Amniotic epithelial cell (primary cell): Measurements from ENCODE around the gene CCDC112.
"Not testable (repeated sequence)": the region's sequence is repeated elsewhere in the genome, so short reads cannot be mapped to it uniquely, and the experiment has no call there.

Experiments
- DNase-seq: peaks from one replicate; pipeline ENCODE4 v3.0.0-alpha.2; 2010; ENCODE audit warnings: low read depth

Gene CCDC112, protein sequence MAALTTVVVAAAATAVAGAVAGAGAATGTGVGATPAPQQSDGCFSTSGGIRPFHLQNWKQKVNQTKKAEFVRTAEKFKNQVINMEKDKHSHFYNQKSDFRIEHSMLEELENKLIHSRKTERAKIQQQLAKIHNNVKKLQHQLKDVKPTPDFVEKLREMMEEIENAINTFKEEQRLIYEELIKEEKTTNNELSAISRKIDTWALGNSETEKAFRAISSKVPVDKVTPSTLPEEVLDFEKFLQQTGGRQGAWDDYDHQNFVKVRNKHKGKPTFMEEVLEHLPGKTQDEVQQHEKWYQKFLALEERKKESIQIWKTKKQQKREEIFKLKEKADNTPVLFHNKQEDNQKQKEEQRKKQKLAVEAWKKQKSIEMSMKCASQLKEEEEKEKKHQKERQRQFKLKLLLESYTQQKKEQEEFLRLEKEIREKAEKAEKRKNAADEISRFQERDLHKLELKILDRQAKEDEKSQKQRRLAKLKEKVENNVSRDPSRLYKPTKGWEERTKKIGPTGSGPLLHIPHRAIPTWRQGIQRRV

DNA sequence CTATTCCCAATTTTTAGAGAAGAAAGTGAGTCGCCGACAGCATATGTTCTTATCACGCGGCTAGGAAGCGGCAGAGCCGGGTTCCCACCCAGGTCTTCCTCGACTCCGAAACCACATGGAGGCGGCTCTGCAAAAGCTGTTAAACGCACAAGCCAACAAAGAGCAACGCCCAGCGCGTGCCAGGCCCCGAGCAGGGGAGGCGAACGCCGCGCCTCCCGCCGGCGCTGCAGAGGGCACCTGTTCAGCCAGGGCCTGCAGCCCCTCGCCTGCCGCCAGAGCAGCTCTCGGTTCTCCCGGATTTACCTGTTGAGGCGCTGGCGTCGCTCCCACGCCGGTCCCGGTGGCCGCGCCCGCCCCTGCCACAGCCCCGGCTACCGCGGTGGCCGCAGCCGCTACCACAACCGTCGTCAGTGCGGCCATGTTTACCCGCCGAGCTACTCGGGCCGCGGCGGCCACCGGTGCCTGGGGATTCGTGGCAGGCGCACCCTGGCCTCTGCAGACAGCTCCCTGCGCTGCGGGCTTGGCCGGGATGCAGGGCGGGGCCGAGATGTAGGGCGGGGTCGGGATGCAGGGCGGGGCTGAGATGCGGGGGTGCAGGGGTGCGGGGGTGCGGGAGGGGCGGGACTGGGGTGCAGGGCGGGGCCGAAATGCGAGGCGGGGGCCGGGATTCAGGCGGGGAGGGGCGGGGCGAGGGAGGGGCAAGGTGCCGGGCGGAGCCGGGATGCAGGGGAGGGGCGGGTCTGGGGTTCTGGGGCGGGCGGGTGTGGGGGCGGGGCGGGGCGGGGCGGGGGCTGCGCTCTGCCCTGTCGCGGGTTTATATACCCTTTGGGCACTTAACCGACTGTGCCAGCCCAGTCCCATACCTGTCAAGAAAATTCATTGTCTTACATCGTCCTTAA, at the start of gene CCDC112:
CCDC112 (minus strand) TSS at position 531 of the 899 bp plus-strand sequence; CDS start at position 420, 111 bp downstream.
- peak; percentile 72 for DNase-seq

DNA sequence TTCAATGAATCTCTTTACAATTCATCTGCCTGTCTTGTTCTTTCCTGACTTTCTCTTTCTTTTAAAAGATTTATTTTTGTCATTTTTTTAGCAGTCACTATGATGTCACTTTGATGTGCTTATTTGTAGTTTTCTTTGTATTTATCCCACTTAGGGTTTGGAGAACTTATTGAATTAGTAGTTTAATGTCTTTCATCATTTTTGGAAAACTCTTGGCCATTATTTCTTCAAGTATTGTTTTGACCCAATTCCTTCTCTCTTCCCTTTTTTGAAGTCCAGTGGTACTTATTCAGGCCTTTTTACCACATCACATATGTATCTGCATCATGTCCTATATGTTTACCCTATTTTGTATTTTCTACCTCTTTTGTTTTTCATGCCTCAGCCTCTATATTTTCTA, 48.9 kb upstream of the CCDC112 start:
- DNase-seq: no peak

DNA sequence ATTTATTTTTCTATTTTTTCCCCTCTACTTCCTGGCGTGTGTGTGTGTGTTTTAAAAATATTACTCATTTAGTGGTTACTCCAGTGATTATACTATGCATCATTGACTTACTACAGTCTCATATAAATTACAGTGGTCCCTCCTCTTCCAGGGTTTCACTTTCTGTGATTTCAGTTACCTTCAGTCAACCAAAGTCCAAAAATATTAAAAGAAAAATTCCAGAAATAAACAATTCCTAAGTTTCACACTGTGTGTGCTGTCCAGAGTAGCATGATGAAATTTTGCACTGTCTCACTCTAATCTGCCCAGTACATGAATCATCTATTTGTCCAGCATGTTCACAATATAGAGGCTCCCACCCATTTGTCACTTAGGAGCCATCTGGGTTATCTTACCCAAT, 47.4 kb upstream of the CCDC112 start:
- DNase-seq: peak; percentile 85

DNA sequence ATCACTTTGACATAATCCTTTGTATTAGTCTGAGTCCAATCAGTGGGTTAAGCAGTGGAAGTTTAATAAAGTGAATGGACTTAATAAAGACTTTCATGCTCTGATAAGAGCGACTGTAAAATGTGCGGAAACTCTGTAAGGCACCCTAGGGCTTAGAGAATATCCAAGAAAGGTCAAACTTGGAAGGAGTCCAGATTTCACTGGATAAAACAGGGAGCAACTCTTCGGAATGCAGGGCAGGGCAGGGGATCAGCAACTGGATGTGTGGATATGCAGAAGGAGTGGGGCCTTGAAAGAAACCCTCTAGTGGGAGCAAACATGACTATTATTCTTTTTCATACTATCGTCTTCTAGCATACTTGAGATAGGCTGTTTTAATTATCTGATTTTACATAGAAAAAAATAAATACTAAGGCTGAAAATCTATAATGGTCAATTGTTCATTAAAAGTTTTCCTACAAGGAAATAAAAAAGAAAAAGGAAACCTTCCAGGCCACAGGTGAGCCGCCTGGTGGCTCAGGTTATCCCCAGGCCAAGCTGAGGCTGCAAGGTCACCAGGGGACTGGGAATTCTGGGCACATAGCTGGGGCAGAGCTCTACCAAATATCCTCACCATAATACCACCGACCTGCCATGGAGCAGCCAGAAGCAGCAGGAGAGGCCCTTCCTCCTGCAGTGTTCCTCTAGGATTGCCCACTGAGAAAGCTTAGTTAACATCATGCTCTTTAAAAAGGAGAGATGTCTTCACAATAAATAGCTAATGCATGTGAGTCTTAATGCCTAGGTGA, 46.3 kb upstream of the CCDC112 start:
- peak; percentile 51 for DNase-seq

DNA sequence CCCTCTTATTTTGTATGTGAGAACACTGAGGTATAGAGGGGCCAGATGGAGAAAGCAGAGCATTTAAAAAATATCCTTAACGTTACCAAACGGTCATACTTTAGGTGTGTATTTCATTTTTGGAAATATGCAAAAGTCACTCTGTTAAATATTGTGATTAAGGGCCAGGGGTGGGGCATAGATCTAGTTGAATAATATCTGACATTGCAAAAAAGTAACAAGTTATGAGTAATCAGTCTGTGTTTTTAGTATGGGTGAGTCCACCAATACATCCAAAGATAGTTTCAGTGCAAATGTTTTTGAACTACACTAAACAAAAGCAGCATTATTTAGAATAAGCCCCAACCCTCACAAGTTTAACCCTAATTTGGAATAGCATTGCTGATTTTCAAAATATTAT, 45.3 kb upstream of the CCDC112 start:
- no peak for DNase-seq

DNA sequence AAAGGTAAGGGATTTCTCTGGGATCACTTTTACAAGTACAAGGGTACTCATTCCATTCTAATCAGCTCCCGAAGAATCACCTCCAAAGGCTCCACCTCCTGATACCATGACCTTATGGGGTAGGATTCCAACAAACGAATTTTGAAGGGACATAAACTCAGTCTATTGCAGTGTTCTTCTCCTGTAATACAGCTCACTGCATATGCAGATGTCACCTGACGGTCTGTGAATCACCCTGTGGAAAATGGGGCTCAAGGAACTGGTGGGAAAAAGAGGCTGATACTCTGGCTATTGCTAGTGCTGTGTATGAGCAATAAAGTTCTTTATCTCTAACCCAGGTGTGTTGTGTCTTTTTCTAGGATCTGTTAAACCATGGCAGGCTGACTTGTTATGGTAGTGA, 42.4 kb upstream of the CCDC112 start:
- no peak for DNase-seq

DNA sequence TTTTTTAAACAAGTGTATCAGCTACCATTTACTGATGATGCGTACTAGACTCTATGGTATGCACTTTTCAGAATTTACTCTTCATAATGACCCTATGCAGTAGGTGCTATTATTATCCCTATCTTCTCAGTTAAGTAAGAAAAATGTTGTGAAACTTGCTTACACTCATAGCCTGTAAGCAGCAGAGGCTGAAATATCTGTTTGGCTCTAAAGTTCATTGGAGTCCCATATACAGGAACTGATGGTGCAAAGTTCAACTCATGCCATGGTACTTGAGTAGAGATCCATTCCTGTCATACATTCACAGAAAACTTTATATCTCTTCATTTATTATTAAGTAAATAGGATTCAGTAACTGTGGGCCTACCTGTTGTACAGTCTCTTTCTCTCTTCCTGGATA, 41.4 kb upstream of the CCDC112 start:
- no peak for DNase-seq

DNA sequence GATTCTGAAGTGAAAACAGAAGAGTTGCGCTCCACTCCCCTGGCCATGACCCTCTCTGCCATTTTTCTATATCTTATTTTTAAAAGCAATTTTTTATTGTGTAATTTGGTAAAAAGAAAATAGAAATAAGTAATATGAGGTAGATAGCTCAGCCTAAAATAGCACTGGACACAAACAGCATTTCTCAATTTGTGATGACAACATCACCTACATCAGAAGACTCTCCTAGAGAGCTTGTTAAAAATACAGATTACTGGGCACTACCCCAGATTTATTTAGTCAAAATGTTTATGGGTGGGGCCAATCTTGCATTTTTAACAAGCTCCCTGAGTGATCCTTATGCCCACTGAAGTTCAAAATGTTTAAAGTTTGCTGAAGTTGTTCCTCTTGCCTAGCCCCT, 40.5 kb upstream of the CCDC112 start:
- DNase-seq: no peak

DNA sequence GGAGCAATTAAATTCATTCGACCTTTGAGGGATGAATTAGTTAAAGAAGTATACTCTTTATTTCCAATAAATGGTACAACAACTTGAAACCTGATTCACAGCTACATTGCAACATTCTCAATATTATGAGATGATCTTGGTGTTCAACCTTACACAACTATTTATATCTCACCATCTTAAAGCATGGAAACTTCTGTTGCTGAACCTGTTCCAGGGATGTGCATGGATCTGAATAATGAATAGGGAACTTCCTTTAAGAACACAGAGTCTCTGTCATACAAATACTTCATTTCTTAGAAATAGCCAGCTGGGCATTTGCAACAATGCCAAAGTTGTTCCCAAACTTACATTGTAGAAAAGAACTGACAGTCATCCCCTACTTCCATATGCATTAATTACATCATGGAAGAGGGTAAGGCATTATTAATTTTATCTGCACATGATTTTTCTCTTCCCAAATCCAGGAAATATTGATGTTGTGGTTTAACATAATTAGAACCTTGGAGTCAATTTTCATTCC, 39.8 kb upstream of the CCDC112 start:
- no peak for DNase-seq

DNA sequence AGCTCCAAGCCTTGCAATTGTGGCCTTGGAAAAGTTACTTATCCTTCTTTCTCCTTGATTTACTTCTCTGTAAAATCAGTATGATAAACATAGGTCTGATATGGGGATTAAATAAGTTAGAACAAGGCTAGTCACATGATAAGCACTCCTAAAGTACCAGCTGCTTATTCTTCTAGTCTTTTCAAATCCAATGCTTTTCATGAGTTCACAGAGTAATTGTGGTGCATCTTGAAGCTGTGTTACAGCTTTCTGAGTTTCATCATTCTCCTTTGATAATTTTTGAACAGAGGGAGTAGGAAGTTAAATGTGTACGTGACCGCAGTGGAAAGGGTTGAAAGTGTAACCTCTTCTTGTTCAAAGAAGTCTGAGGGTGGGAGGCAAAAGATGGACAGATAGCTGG, 38.8 kb upstream of the CCDC112 start:
- DNase-seq: peak; percentile 77

DNA sequence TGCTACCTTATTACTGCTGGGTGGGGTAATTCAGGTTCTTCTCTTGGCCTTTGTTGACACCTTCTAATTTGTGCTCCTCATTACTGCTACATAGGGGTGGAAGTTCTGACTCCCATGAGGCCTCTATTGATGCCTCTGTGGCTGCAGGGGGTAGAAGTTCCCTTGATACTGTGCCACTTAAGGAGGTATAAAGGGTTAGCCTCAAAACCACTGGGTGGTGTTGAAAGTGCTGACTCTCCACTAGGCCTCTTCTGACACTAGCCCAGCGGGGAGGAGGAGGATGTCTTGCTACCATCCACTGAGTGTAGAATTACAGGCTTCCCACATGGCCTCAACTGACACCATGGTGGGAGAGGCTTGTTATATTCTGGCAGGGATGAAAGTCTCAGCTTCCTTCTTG, 36.7 kb upstream of the CCDC112 start:
- DNase-seq: peak; percentile 40

DNA sequence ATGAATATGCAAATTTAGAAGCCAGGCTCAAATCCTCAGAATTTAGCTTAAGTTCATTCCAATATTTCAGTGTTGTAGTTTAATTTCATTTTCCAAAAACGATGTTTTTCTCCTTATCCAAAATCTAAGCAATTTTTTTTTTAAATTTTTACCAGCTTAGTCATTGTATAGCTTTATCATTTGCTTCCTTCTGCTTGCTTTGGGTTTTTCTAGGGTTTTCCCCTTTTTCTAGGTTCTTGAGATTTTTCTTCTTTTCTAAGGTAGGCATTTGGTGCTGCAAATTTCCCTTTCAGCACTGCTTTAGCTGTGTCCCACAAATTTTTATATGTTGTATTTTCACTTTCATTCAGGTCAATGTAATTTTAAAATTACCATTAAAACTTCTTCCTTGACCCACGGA, 34.4 kb upstream of the CCDC112 start:
- DNase-seq: no peak

DNA sequence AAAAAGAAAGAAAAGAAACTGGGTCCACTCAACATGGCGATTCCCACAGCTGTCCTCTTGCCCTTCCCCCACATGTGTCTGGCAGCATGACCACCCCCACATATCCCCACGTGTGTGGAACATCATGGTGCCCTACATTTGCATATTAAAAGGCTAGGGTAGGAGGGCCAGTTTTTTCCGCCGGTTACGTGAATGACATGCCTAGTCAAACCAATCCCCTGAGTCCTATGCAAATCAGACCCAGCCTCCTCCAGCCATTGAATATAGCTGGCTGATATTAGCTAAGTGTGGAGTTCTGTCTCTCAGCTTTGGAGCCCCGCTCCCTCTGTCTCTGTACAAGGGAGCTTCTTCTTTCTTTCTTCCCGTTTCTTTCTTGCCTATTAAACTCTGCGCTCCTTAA, 33.0 kb upstream of the CCDC112 start:
- no peak for DNase-seq

DNA sequence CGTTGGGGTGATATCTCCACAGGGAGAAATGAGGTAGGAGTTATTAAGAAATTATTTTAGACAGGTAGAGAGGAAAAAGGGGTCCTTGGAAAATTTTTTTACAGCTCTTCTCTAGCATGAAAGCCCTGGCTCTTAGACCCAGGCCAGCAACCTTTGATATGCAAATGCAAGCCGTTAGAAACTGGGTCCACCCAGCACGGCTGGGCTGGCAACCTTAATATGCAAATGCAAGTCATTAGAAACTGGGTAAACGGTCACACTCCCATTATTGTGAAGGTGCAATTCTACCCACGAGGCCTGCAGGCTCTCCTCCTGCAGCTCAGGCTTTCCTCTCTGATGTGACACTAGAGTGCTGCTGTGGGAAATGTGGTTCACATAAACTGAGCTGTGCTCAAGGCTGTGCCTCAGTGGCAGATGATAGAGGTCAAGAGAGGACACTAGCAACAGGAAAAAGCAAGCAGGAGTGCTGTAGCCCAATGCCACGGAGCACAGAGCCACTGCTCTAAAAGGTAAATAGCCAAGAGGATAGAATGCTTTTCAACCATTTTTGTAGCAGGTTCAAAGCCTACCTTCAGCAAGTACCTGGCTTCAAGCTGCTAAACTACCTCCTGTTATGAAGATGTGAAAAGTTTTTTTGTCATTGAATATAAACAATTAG, 32.3 kb upstream of the CCDC112 start:
- not testable (repeated sequence) for DNase-seq

DNA sequence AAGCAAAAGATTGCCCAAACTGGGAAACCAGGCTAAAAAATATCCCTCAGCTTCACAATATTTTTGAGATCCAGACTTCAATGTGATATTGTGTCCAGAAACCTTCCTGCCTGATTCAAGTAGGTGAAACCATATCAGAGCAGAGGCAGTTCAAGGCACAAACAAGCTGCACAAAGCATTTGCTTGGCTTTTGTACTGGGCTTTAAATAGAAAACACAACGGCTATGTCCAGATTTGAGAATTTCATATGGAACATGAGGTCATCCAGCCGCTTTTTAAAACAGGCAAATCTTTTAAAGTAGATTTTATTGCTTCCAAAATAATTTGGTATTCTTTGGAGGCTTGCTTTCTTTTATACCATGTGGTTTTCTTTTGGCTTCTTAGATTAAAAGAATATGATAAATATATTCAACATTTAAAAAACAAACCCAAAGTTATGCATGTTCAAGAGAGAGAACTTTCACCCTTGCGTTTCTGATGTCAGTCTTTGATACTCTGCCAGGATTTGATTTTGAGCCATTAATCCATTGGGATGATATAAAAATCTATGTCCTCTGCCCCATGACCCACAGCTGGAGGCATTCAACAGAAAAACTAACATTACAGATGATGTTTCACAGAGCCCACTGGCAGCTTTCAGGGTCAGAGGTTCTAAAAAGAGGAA, 29.0 kb upstream of the CCDC112 start:
- DNase-seq: no peak

DNA sequence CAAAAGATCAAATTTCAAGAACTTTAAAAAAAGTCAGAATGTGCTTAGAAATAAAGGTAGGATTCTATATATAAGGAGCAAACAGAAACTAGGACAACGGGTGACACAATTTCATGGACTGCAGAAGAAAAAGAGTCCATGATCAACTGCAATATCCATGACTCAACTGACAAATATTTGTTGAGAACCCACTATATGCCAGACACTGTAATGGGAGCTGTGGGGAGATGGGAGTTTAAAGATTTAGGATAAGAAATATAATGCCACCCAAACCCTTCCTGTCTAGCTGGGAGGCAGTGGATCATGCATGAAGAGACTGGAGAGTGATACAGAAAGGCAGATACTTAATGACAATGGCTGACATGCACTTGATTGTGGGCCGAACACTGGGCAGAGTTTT, 27.6 kb upstream of the CCDC112 start:
- peak; percentile 37 for DNase-seq

DNA sequence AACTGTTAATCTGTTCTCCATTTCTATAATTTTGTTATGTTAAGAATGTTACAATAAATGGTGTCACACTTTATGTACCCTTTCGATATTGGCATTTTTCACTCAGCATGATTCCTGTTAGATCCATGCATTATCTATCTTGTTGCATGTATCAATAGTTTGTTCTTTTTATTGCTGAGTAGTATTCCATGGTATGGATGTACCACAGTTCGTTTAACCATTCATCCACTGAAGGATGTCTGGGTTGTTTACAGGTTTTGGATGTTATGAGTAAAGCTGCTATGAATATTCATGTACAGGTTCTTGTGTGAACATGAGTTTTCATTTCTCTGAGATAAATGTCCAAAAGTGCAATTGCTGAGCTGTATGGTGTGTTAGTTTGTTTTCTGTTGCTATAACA, 26.3 kb upstream of the CCDC112 start:
- no peak for DNase-seq

DNA sequence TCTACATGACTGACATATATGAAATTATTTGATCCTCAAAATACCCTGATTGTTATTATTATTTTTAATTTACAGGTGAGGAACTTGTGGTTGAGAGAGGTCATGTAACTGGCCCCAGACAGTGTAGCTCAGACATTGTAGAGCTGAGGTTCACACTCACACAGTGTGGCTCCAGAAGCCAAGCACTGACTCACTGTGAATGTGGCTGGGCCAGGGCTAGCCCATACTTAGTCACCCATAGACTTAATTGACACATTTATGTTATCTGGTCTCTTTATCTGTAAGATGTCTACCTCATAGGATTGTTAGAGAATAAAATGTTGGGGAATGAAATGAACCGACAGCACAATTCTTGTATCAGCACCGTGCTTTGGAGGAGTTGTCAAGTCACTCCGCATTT, 24.9 kb upstream of the CCDC112 start:
- no peak for DNase-seq

DNA sequence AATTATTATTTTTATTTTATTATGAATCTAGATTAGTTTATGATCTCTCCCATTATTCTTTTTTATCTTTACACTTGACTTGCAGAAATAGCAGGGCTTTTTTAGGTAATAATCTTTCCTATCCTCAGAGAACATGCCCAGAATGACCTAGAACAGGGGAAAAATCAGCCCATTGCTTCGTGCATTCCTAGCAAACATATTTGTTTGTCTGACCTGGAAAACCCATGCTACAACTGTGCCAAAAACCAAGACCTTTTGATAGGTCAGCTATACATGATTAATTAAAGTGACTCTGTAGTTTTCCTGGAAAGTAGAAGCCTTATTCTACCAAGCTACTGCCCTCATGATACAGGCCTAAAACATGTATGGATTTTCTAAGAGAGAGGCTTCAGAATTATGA, 24.1 kb upstream of the CCDC112 start:
- DNase-seq: no peak

DNA sequence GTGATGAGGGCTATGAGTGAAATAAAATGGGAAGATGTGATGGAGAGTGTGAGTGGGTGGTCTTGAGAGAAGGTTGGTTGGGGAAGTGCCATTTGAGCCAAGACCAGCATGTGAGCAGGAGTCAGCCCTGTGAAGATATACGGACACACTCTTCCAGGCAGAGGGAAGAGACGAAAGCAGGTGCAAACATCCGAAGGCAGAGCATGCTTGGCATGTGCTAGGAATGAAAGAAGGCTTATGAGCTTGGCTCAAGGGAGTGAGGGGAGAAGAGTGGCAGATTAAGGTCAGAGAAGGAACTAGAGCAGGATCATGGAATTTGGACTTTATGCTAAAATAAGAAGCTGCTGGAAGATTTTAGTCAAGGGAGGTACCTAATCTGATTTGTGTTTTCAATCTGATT, 23.6 kb upstream of the CCDC112 start:
- DNase-seq: no peak

DNA sequence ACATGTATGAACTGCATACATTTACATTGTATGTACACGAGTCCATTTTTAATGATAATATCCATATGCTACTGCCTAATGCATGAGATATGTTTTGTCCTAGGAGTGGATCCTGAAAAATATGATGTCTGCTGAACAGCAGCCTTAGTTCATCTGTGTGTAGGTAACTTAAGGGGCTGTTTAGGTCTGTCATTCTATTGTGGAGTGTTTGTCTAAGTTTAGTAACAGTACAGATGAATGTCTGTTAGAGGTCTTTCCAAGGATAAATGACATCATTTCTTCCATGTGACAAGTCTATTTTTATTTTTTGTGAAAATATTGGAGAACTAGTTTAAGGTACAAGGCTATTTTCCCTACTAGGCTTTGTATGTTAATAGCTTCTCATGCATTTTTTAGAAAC, 22.6 kb upstream of the CCDC112 start:
- DNase-seq: no peak
